Endothelial cell of umbilical vein (primary cell): ENCODE results near the gene KSR1. TPM values are rescaled to one million over a fixed set of nuclear protein-coding genes. Genes with fewer than 3 reads are reported as not detected.

Experiments used
- BruUV-seq: library from RNA; stranded (reverse); fragments of 400-500 nt; replicated peaks from 2 replicates; lab custom pipeline; 2021; lab: Mats Ljungman, UMichigan
- CTCF ChIA-PET: fragments of 300-600, 350-600 bp; sonication (Branson Sonifier 250); formaldehyde crosslinking; loops from one replicate; lab custom pipeline; 2021; ENCODE audit warnings: antibody characterized with exemption, inconsistent platforms; lab: Charles Lee
- POLR2A ChIA-PET: fragments of 300-600, 350-600 bp; sonication (Branson Sonifier 250); formaldehyde crosslinking; loops from one replicate; lab custom pipeline; 2021; ENCODE audit warnings: antibody characterized with exemption, inconsistent platforms; lab: Charles Lee
- DNase-seq: peaks from one replicate; pipeline ENCODE4 v3.0.0-alpha.2; 2011; ENCODE audit warnings: low read depth, low spot score
- FAIRE-seq: peaks from 2 replicates; lab custom pipeline; 2011; peaks lifted over from hg19 to GRCh38; lab: Jason Lieb, UNC
- H2AFZ ChIP-seq: 2 replicates; pipeline ENCODE4 v1.6.0; 2012; ENCODE audit warnings: low read depth, low read length, control low read depth, inconsistent platforms
- H3K27ac ChIP-seq: 2 replicates; pipeline ENCODE4 v1.5.1; 2011; ENCODE audit warnings: low read depth, mild to moderate bottlenecking, control low read depth, low read length, moderate library complexity; ENCODE audit not compliant: insufficient read depth
- H3K27me3 ChIP-seq, 2 experiments: 2 replicates each; pipeline versions ENCODE4 v1.6.0 to v1.6.1; 2011; ENCODE audit warnings: low read length in 2 of 2, mixed read lengths in 1 of 2; ENCODE audit not compliant: control insufficient read depth in 2 of 2, insufficient read depth in 2 of 2
- H3K36me3 ChIP-seq, 2 experiments: 2 replicates in 1 of 2; 3 replicates in 1 of 2; pipeline ENCODE4 v1.5.1; 2011; ENCODE audit warnings: low read length in 2 of 2, mild to moderate bottlenecking in 1 of 2, moderate library complexity in 1 of 2; ENCODE audit not compliant: control insufficient read depth in 2 of 2, insufficient read depth in 2 of 2; ENCODE audit errors: extremely low read depth in 1 of 2
- H3K4me1 ChIP-seq: 3 replicates; pipeline ENCODE4 v1.5.1; 2011; ENCODE audit warnings: mild to moderate bottlenecking, low read length; ENCODE audit not compliant: control insufficient read depth, insufficient read depth; ENCODE audit errors: extremely low read depth
- H3K4me2 ChIP-seq: 2 replicates; pipeline ENCODE4 v1.6.1; 2011; ENCODE audit warnings: low read length, control low read depth, mixed read lengths; ENCODE audit not compliant: insufficient read depth
- H3K4me3 ChIP-seq, 3 experiments: fragments of 200-600 bp in 1 of 3; sonication (generic), shearing (Covaris generic) in 1 of 3; replicated peaks in 1 of 3; 2 replicates each; pipeline ENCODE4 v1.5.1; 2011 to 2016; ENCODE audit warnings: control low read depth in 3 of 3, low read length in 3 of 3, mild to moderate bottlenecking in 2 of 3, inconsistent platforms in 1 of 3, low read depth in 1 of 3, moderate library complexity in 1 of 3; ENCODE audit not compliant: insufficient read depth in 1 of 3
- H3K79me2 ChIP-seq: 2 replicates; pipeline ENCODE4 v1.6.0; 2012; ENCODE audit warnings: low read length, inconsistent platforms; ENCODE audit not compliant: control insufficient read depth, insufficient read depth
- H3K9ac ChIP-seq: replicated peaks from 2 replicates; pipeline ENCODE3; 2011; ENCODE audit warnings: low read length, control low read depth; ENCODE audit not compliant: insufficient read depth; ENCODE audit errors: extremely low read depth
- H3K9me1 ChIP-seq: replicated peaks from 3 replicates; pipeline ENCODE4 v1.6.0; 2011; ENCODE audit warnings: mild to moderate bottlenecking, low read length; ENCODE audit not compliant: control insufficient read depth, insufficient read depth; ENCODE audit errors: extremely low read depth
- H3K9me3 ChIP-seq: replicated peaks from 2 replicates; pipeline ENCODE4 v1.5.1; 2012; ENCODE audit warnings: low read length, inconsistent platforms; ENCODE audit not compliant: control insufficient read depth, insufficient read depth
- H4K20me1 ChIP-seq: replicated peaks from 2 replicates; pipeline ENCODE3; 2011; ENCODE audit warnings: mild to moderate bottlenecking, low read length; ENCODE audit not compliant: control insufficient read depth, insufficient read depth; ENCODE audit errors: extremely low read depth
- EZH2 ChIP-seq: IDR thresholded peaks from 2 replicates; pipeline ENCODE4 v1.6.1; 2012; ENCODE audit warnings: borderline replicate concordance, low read depth, mild to moderate bottlenecking, moderate library complexity, low read length, inconsistent platforms; ENCODE audit not compliant: severe bottlenecking
- FOS ChIP-seq: IDR thresholded peaks from 2 replicates; pipeline ENCODE4 v1.6.1; 2011; ENCODE audit warnings: mild to moderate bottlenecking, low read length, moderate library complexity, borderline replicate concordance; ENCODE audit not compliant: insufficient read depth
- GATA2 ChIP-seq: IDR thresholded peaks from 2 replicates; pipeline ENCODE4 v1.7.0; 2011; ENCODE audit warnings: low read depth, mild to moderate bottlenecking, moderate library complexity, mixed read lengths, low read length; ENCODE audit not compliant: insufficient read length, insufficient read depth
- JUN ChIP-seq: IDR thresholded peaks from 2 replicates; pipeline ENCODE4 v1.6.1; 2011; ENCODE audit warnings: borderline replicate concordance, low read depth; ENCODE audit not compliant: insufficient read length, insufficient read depth
- MYC ChIP-seq: IDR thresholded peaks from one replicate; pipeline ENCODE4 v1.6.1; 2011; ENCODE audit warnings: mild to moderate bottlenecking, low read depth, low read length
- POLR2A ChIP-seq: IDR thresholded peaks from 2 replicates; pipeline ENCODE4 v1.6.1; 2012; ENCODE audit warnings: low read depth, mild to moderate bottlenecking, control low read depth, low read length
- POLR2AphosphoS5 ChIP-seq: IDR thresholded peaks from 2 replicates; pipeline ENCODE4 v1.6.1; 2012; ENCODE audit warnings: low read depth, mild to moderate bottlenecking, control low read depth, low read length, moderate library complexity; ENCODE audit not compliant: insufficient read depth
- dilution Hi-C: fragments of 300-500 bp; cut with MboI; formaldehyde crosslinking; loops from one replicate; pipeline ENCODE4 v1.15.0; 2019; ENCODE audit warnings: low sequenced_read_pairs; ENCODE audit not compliant: extremely low pct_ligation_motif_present
- intact Hi-C: fragments of 100-400 bp; cut with micrococcal nuclease; formaldehyde crosslinking; loops from one replicate; pipeline ENCODE4 v1.10.0; 2022
- polyA plus RNA-seq, 4 experiments: library from polyadenylated mRNA; depleted of rRNA in 3 of 4; stranded (reverse) in 3 of 4; unstranded in 1 of 4; fragments of >200 nt; gene quantifications; 2 replicates each; pipeline versions ENCODE4 v1.2.1 to v1.2.3, GENCODE V29; 2011 to 2012; ENCODE audit warnings: missing spikeins in 1 of 4
- total RNA-seq: library from RNA; stranded (reverse); gene quantifications from 2 replicates; pipeline ENCODE4 v1.2.3, GENCODE V29; 2021
- TF ChIP-seq, protein P1 (sequence below): IDR thresholded peaks from 2 replicates; pipeline ENCODE4 v1.6.1; 2011; ENCODE audit not compliant: insufficient read depth, insufficient read length
- TF ChIP-seq, protein P2 (sequence below), 2 donors: IDR thresholded peaks; 1 replicate in 1 of 2; 2 replicates in 1 of 2; pipeline ENCODE4 v1.5.1; 2011; ENCODE audit warnings: low read length in 2 of 2, mild to moderate bottlenecking in 2 of 2, moderate library complexity in 2 of 2, control low read depth in 1 of 2, inconsistent platforms in 1 of 2, low read depth in 1 of 2; ENCODE audit not compliant: insufficient read depth in 1 of 2; ENCODE audit errors: extremely low read depth in 1 of 2

The KSR1 gene
- total and polyA plus RNA-seq, 2 donors (not counting 3 experiments of a cell fraction or from before 2014, with no cell fraction given): 35.4 to 80.2 TPM

DNA sequence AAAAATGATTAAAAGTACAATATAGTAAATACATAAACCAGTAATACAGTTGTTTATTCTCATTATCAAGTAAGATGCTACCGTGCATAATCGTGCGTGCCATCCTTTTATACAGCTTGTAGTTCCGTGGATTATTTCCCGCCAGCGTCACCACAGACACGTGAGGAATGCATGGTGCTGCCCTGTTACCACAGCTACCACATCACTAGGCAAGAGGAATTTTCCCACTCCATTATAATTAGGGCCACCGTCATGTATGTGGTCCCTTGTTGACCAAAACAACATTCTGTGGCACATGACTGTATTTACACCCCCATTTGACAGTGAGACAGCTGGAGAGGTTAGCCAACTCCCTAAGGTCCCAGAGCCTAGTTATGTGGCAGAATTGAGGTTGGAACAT, 144.2 kb downstream of the KSR1 start:
- dilution Hi-C loops (no loop called here), intact Hi-C loops (loop anchor here (1.0 to 2.0 kb wide), 4 partner anchors 144 to 403 kb away; partner anchors contain the start of gene KSR1)
- Histone ChIP-seq H3K27ac (no peak overlapping the region), H2AFZ (no peak overlapping the region), H3K9me3 (no peaks in the 10 kb centered on the region), H3K4me2 (no peak overlapping the region), H3K27me3 (no peaks in the 10 kb centered on the region), H3K4me3 (no peak overlapping the region), H3K9ac (no peak overlapping the region), H3K4me1 (peaks cover 14% of the 10 kb centered on the region), H3K36me3 (peaks cover 15 to 32% of the 10 kb centered on the region in 2 experiments), H4K20me1 (no peaks in the 10 kb centered on the region), H3K79me2 (no peaks in the 10 kb centered on the region), H3K9me1 (no peaks in the 10 kb centered on the region)
- CTCF ChIA-PET: interaction anchor here (0.6 to 10.3 kb wide), 57 partner anchors 8 to 403 kb away, joined by 3 to 150 read pairs (median 7); partner anchors contain the start of genes KSR1 and WSB1
- BruUV-seq: no TSS peak
- DNase-seq (no peak), FAIRE-seq (no peak)
- POLR2A ChIA-PET: interaction anchor here (0.6 to 1.2 kb wide), 3 partner anchors 144 to 364 kb away, joined by 3 to 4 read pairs (median 3); partner anchors contain the start of gene KSR1
- TF ChIP-seq, protein P1, sequence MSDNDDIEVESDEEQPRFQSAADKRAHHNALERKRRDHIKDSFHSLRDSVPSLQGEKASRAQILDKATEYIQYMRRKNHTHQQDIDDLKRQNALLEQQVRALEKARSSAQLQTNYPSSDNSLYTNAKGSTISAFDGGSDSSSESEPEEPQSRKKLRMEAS: no peak
- TF ChIP-seq MYC: no peak
- TF ChIP-seq JUN: no peak
- no peak for TF ChIP-seq GATA2
- TF ChIP-seq POLR2A: no peak
- no peak for TF ChIP-seq EZH2
- no peak for TF ChIP-seq FOS
- TF ChIP-seq POLR2AphosphoS5: no peak
- TF ChIP-seq, protein P2, sequence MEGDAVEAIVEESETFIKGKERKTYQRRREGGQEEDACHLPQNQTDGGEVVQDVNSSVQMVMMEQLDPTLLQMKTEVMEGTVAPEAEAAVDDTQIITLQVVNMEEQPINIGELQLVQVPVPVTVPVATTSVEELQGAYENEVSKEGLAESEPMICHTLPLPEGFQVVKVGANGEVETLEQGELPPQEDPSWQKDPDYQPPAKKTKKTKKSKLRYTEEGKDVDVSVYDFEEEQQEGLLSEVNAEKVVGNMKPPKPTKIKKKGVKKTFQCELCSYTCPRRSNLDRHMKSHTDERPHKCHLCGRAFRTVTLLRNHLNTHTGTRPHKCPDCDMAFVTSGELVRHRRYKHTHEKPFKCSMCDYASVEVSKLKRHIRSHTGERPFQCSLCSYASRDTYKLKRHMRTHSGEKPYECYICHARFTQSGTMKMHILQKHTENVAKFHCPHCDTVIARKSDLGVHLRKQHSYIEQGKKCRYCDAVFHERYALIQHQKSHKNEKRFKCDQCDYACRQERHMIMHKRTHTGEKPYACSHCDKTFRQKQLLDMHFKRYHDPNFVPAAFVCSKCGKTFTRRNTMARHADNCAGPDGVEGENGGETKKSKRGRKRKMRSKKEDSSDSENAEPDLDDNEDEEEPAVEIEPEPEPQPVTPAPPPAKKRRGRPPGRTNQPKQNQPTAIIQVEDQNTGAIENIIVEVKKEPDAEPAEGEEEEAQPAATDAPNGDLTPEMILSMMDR (IDR thresholded peaks at IDR 0.05; ENCODE audit: extremely low read depth in 1 of 2, insufficient read depth in 1 of 2, low read depth in 1 of 2, low read length in 2 of 2): no peak
